Ovary (tissue), 9 donors: ENCODE measurements around the gene TAAR6. TPM values are rescaled to one million over a fixed set of nuclear protein-coding genes. Genes with fewer than 3 reads are reported as not detected.
"Not testable (repeated sequence)": the region's sequence is repeated elsewhere in the genome, so short reads cannot be mapped to it uniquely, and the experiment has no call there.

Experiments used
- DNase-seq, 5 donors: peaks; one replicate each; pipeline ENCODE4 v3.0.0-alpha.2; 2019 to 2020
- H3K27ac ChIP-seq, 2 donors: fragments of 200-600 bp; one replicate each; pipeline versions ENCODE4 v1.5.1 to v1.8.0; 2019 to 2022
- H3K27me3 ChIP-seq: fragments of 200-600 bp; one replicate; pipeline ENCODE4 v1.8.0; 2022
- H3K36me3 ChIP-seq: fragments of 200-600 bp; sonication (generic); one replicate; pipeline ENCODE4 v1.5.1; 2019
- H3K4me1 ChIP-seq: one replicate; pipeline ENCODE4 v1.8.1; 2013; ENCODE audit warnings: mild to moderate bottlenecking, moderate library complexity; ENCODE audit not compliant: insufficient read depth
- H3K4me3 ChIP-seq: fragments of 200-600 bp; sonication (generic); one replicate; pipeline ENCODE4 v1.5.1; 2017
- H3K9me3 ChIP-seq, 2 donors: fragments of 200-600 bp in 1 of 2; sonication (generic) in 1 of 2; one replicate each; pipeline versions ENCODE4 v1.5.1 to v1.8.1; 2013 to 2019; ENCODE audit warnings: mild to moderate bottlenecking in 1 of 2, moderate library complexity in 1 of 2
- EP300 ChIP-seq: sonication (generic); formaldehyde crosslinking; IDR thresholded peaks from one replicate; pipeline ENCODE4 v1.6.1; 2017; ENCODE audit warnings: antibody characterized with exemption
- POLR2A ChIP-seq: fragments of 450-650 bp; IDR thresholded peaks from one replicate; pipeline ENCODE4 v1.6.1; 2017; ENCODE audit warnings: antibody characterized with exemption, mild to moderate bottlenecking, moderate library complexity
- WGBS, 3 donors: extraction: QIAGEN DNeasy Blood & Tissue Kit in 1 of 3; methylation state at CpG; one replicate each; pipeline versions ENCODE4 v1.1.5 to v1.1.7; 2013 to 2017; 5-methylcytosine and 5-hydroxymethylcytosine counted together
- intact Hi-C, 4 donors: fragments of 100-400 bp; cut with DNase I; formaldehyde crosslinking; loops; one replicate each; pipeline versions ENCODE4 v1.11.0 to v1.15.1; 2022 to 2023
- polyA plus RNA-seq, 2 donors: library from polyadenylated mRNA; stranded (reverse); fragments of 200-250 nt in 1 of 2; fragments of 350-450 nt in 1 of 2; fragmentation: Illumina TruSeq in 1 of 2; extraction: RNeasy Lipid Tissue Mini Kit (QIAGEN cat#74804) in 1 of 2; gene quantifications; one replicate each; pipeline ENCODE4 v1.2.3, GENCODE V29; 2013 to 2014
- total RNA-seq, 7 donors: library from RNA; depleted of rRNA in 2 of 7; stranded (reverse); fragments of >200 nt in 2 of 7; fragmentation: NEBNext Ultra II Directional in 3 of 7; extraction: Animal tissue kit (Norgen Biotek cat#: 25700) in 3 of 7; gene quantifications; one replicate each; pipeline versions ENCODE4 v1.1.0 to v1.2.4, GENCODE V29; 2016 to 2023
- TF ChIP-seq, protein P1 (sequence below), 3 donors: fragments of 450-650 bp in 2 of 3; fragments of 200-600 bp in 1 of 3; IDR thresholded peaks; one replicate each; pipeline versions ENCODE4 v1.5.1 to v1.8.0; 2016 to 2022; ENCODE audit warnings: antibody characterized with exemption in 3 of 3, mild to moderate bottlenecking in 1 of 3
- donor health status: DM: no; HTN: no; CAD: no; lungs with moderate emphysema.
- donor health status: DM: no; HTN: no; CAD: no.
- donor health status: Bipolar disorder and iron deficiency.
- donor health status: DM: yes; HTN: yes; CAD: no.
- donor health status: DM: no; HTN: no; CAD: no.
- donor health status: DM: yes; HTN: yes; CAD: no.

TAAR6 gene
- total and polyA plus RNA-seq, 9 donors: not detected

DNA sequence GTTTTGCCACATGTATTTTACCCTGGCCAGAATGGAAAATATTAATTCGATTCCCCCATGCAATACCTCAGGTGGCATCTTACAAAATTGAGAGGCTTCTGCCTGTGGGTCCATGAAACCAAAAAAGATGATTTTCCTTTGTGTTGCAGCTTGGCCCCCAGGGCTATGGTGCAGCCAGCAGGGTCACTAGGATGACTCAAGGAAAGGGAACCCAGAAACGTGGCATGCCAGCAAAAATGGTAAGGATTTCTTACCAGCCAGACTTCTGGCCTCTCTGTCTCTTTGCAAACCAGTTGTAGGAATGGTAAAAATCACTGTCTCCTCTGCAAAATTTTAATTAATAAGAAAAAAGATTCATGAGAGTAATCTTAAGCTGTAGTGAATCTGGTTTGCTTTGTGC lies 43.7 kb upstream of the TAAR6 start:
- TF ChIP-seq POLR2A (no peak), EP300 (no peak)
- TF ChIP-seq, protein P1, sequence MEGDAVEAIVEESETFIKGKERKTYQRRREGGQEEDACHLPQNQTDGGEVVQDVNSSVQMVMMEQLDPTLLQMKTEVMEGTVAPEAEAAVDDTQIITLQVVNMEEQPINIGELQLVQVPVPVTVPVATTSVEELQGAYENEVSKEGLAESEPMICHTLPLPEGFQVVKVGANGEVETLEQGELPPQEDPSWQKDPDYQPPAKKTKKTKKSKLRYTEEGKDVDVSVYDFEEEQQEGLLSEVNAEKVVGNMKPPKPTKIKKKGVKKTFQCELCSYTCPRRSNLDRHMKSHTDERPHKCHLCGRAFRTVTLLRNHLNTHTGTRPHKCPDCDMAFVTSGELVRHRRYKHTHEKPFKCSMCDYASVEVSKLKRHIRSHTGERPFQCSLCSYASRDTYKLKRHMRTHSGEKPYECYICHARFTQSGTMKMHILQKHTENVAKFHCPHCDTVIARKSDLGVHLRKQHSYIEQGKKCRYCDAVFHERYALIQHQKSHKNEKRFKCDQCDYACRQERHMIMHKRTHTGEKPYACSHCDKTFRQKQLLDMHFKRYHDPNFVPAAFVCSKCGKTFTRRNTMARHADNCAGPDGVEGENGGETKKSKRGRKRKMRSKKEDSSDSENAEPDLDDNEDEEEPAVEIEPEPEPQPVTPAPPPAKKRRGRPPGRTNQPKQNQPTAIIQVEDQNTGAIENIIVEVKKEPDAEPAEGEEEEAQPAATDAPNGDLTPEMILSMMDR (IDR thresholded peaks at IDR 0.05): no peak
- Histone ChIP-seq H3K9me3 (no peaks in the 10 kb centered on the region), H3K36me3 (no peaks in the 10 kb centered on the region), H3K27me3 (no peaks in the 10 kb centered on the region), H3K4me3 (no peak overlapping the region), H3K27ac (no peak overlapping the region), H3K4me1 (no peaks in the 10 kb centered on the region)
- intact Hi-C loops: no loop called here
- WGBS, 3 donors: 57 to 68% (median 67%) methylated on average over 2 of the region's 2 CpGs
- no peak for DNase-seq

DNA sequence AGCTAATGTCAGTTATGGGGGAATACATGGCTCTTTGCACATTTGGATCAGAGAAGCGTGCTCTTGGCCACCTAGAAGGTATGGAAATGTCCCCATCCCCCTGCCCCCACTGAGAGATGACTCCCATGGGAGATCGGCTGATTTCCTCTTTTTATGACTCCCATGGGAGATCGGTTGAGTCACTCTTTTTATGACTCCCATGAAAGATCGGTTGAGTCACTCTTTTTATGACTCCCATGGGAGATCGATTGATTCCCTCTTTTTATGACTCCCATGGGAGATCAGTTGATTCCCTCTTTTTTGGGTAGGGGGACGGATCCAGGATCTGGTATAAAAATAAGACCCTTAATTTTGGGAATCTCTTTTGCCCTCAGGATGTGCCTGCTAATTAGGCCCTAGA lies 42.3 kb upstream of the TAAR6 start:
- Histone ChIP-seq H3K27me3 (no peaks in the 10 kb centered on the region), H3K36me3 (no peaks in the 10 kb centered on the region), H3K27ac (no peak overlapping the region), H3K4me1 (no peaks in the 10 kb centered on the region), H3K9me3 (no peaks in the 10 kb centered on the region), H3K4me3 (no peak overlapping the region)
- intact Hi-C loops: no loop called here
- no peak for TF ChIP-seq EP300
- TF ChIP-seq POLR2A: no peak
- TF ChIP-seq, protein P1 (IDR thresholded peaks at IDR 0.05): no peak
- no peak for DNase-seq
- WGBS, 3 donors: 79 to 85% (median 80%) methylated on average over 6 of the region's 6 CpGs

DNA sequence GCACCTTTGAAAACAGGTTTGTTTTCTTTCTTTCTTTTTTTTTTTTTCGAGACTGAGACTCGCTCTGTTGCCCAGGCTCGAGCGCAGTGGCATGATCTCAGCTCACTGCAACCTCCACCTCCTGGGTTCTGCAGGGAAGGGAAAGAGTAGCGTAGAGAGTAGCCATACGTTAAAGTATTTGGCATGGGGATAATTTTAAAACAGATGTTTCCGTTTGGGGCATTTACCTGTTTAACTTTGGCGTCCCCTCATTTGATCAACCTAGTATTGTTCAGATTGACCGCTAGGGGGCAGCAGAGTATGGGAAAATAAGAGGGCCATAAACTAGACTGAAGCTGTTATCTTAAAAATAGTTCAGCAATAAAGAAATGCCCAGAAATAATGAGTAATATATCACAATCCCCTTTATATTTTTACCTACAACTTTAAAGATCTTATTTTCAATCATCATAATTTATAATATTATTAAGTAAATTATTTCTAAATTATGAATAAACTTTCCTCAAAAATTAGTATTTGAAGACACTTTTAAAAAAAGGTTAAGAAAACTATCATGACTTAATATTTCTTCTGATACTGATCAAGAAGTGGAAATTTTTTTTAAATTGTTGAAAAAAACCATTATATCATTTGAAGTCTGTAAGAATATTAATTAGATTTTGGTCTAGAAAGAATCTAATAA lies 39.7 kb upstream of the TAAR6 start:
- TF ChIP-seq, protein P1 (IDR thresholded peaks at IDR 0.05): peak; percentile 42 to 66 (median 52)
- no peak for TF ChIP-seq POLR2A
- intact Hi-C loops: no loop called here
- Histone ChIP-seq H3K9me3 (no peaks in the 10 kb centered on the region), H3K36me3 (no peaks in the 10 kb centered on the region), H3K4me1 (no peaks in the 10 kb centered on the region), H3K27ac (no peak overlapping the region), H3K4me3 (no peak overlapping the region), H3K27me3 (no peaks in the 10 kb centered on the region)
- DNase-seq: peak in 4 of 5 donors; percentile 27 to 64 (median 44)
- 12 to 20% (median 13%) methylated on average over 9 of the region's 9 CpGs for WGBS, 3 donors

DNA sequence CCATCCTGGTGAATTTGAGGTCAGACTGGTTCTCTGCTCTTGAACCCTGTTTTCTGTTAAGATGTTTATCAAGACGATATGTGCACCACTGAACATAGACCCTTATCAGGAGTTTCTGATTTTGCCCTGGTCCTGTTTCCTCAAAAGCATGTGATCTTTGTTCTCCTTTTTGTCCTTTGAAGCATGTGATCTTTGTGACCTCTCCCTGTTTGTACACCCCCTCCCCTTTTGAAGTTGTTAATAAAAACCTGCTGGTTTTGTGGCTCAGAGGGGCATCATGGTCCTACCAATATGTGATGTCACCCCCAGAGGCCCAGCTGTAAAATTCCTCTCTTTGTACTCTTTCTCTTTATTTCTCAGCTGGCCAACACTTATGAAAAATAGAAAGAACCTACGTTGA lies 35.6 kb upstream of the TAAR6 start:
- H3K4me1 ChIP-seq, DNase-seq, H3K27me3 ChIP-seq, H3K27ac ChIP-seq, H3K36me3 ChIP-seq, H3K9me3 ChIP-seq, H3K4me3 ChIP-seq, intact Hi-C loops: not testable (repeated sequence)
- 81 to 91% (median 89%) methylated on average over 2 of the region's 2 CpGs for WGBS, 3 donors

DNA sequence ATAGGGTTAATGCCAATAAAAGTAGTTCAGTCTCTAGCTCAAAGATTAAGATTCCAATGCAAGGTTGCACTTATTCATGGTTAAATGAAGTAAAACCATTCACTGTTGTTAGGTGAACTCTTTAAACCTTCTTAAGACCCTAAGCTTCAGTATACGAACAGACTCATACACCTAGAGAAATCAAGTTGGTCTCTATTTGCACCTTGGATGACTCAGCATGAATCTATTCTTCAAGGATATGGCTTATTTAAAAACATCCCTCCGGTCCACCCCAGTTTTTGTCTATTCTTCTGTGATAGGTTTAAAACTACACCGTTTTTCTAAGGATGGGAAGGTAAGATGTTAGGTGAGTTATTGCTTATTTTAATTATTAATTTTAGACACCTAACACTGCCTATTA lies 33.0 kb upstream of the TAAR6 start:
- TF ChIP-seq POLR2A (no peak), EP300 (no peak)
- TF ChIP-seq, protein P1 (IDR thresholded peaks at IDR 0.05): no peak
- DNase-seq: no peak
- no peak overlapping the region for H3K4me3 ChIP-seq
- no peaks in the 10 kb centered on the region for H3K9me3 ChIP-seq
- H3K27ac ChIP-seq: no peak overlapping the region
- no peaks in the 10 kb centered on the region for H3K4me1 ChIP-seq
- H3K27me3 ChIP-seq: no peaks in the 10 kb centered on the region
- WGBS, 3 donors: 88 to 94% (median 90%) methylated on average over 3 of the region's 3 CpGs
- intact Hi-C loops: no loop called here
- H3K36me3 ChIP-seq: no peaks in the 10 kb centered on the region
